Uterus (tissue), 4 donors: ENCODE data around the gene MAJIN. TPM values are rescaled to one million over a fixed set of nuclear protein-coding genes. Genes with fewer than 3 reads are reported as not detected.

Experiments used
- DNase-seq, 2 donors: peaks; one replicate each; pipeline ENCODE4 v3.0.0-alpha.2; 2019 to 2020
- H3K27ac ChIP-seq, 2 donors: fragments of 200-600 bp; sonication (generic); 1 replicate in 1 of 2; 2 replicates in 1 of 2; pipeline ENCODE4 v1.5.1; 2016 to 2018
- H3K27me3 ChIP-seq, 2 donors: fragments of 200-600 bp; sonication (generic); one replicate each; pipeline ENCODE4 v1.5.1; 2018 to 2019; ENCODE audit warnings: control low read depth in 1 of 2
- H3K36me3 ChIP-seq, 2 donors: fragments of 200-600 bp; sonication (generic); one replicate each; pipeline ENCODE4 v1.5.1; 2019; ENCODE audit warnings: control low read depth in 1 of 2
- H3K4me1 ChIP-seq, 2 donors: fragments of 200-600 bp; sonication (generic); one replicate each; pipeline ENCODE4 v1.5.1; 2018 to 2019; ENCODE audit warnings: control low read depth in 1 of 2
- H3K4me3 ChIP-seq, 2 donors: fragments of 200-600 bp; sonication (generic); 1 replicate in 1 of 2; 2 replicates in 1 of 2; pipeline ENCODE4 v1.5.1; 2018 to 2019; ENCODE audit warnings: mild to moderate bottlenecking in 1 of 2
- H3K9me3 ChIP-seq, 2 donors: fragments of 200-600 bp; sonication (generic); one replicate each; pipeline ENCODE4 v1.5.1; 2019; ENCODE audit warnings: control low read depth in 1 of 2
- CTCF ChIP-seq, 4 experiments: fragments of 200-600 bp in 2 of 4; fragments of 450-650 bp in 2 of 4; sonication (generic) in 2 of 4; IDR thresholded peaks; one replicate each; pipeline ENCODE4 v1.5.1; 2016 to 2019; ENCODE audit warnings: antibody characterized with exemption in 4 of 4, mild to moderate bottlenecking in 2 of 4, moderate library complexity in 1 of 4
- POLR2A ChIP-seq, 2 donors: fragments of 450-650 bp; IDR thresholded peaks; one replicate each; pipeline ENCODE4 v1.6.1; 2016; ENCODE audit warnings: antibody characterized with exemption in 2 of 2, mild to moderate bottlenecking in 1 of 2, moderate library complexity in 1 of 2
- intact Hi-C: fragments of 100-400 bp; cut with DNase I; formaldehyde crosslinking; loops from one replicate; pipeline ENCODE4 v1.15.1; 2023; ENCODE audit warnings: low total_unique reads
- total RNA-seq, 4 donors: library from RNA; depleted of rRNA in 3 of 4; stranded (reverse); fragments of >200 nt in 3 of 4; gene quantifications; one replicate each; pipeline versions ENCODE4 v1.1.0 to v1.2.4, GENCODE V29; 2014 to 2023
- donor health status: DM: yes; HTN: yes; CAD: no.

MAJIN gene
- total RNA-seq, 4 donors from 2014 or later: under 0.01 TPM; not detected in 3

- H3K27ac ChIP-seq: no peak overlapping the region
- intact Hi-C loops: no loop called here
- H3K4me1 ChIP-seq: no peaks in the 10 kb centered on the region
- no peak for TF ChIP-seq POLR2A (IDR thresholded peaks at IDR 0.05)
- no peak for DNase-seq
- no peaks in the 10 kb centered on the region for H3K27me3 ChIP-seq
- H3K36me3 ChIP-seq: no peaks in the 10 kb centered on the region
- no peaks in the 10 kb centered on the region for H3K9me3 ChIP-seq
- H3K4me3 ChIP-seq: no peak overlapping the region
Measured at GRCh38 chr11:64936539-64936938, 35.4 kb downstream of the MAJIN start.

GRCh38 chr11:64935359-64936081, 36.4 kb downstream of the MAJIN start, which contains the start of gene GPHA2:
Gene GPHA2, minus strand, starts transcription at chr11:64935893. Its CDS starts 433 bp downstream, at chr11:64935460.
- TF ChIP-seq POLR2A (IDR thresholded peaks at IDR 0.05) (no peak), CTCF (IDR thresholded peaks at IDR 0.05) (peak in 1 of 4 experiments; percentile 3)
- H3K27ac ChIP-seq: no peak within 1 kb of the TSS
- no peaks in the 10 kb centered on the region for H3K4me1 ChIP-seq
- H3K27me3 ChIP-seq: no peaks in the 10 kb centered on the region
- no peak within 1 kb of the TSS for H3K4me3 ChIP-seq
- no peaks in the 10 kb centered on the region for H3K9me3 ChIP-seq
- peak; percentile 50 to 62 for DNase-seq
- intact Hi-C loops: no loop called here
- no peaks in the 10 kb centered on the region for H3K36me3 ChIP-seq

- intact Hi-C loops: no loop called here
- DNase-seq: no peak
- Histone ChIP-seq H3K27me3 (no peaks in the 10 kb centered on the region), H3K27ac (no peak overlapping the region), H3K4me1 (no peaks in the 10 kb centered on the region), H3K4me3 (no peak overlapping the region), H3K36me3 (no peaks in the 10 kb centered on the region), H3K9me3 (no peaks in the 10 kb centered on the region)
- TF ChIP-seq POLR2A (IDR thresholded peaks at IDR 0.05) (no peak), CTCF (IDR thresholded peaks at IDR 0.05) (no peak)
Measured at GRCh38 chr11:64934682-64935358, 37.1 kb downstream of the MAJIN start.

GRCh38 chr11:64933935-64934681, 37.8 kb downstream of the MAJIN start:
- Histone ChIP-seq H3K9me3 (no peaks in the 10 kb centered on the region), H3K36me3 (no peaks in the 10 kb centered on the region), H3K4me1 (no peaks in the 10 kb centered on the region), H3K4me3 (no peak overlapping the region), H3K27me3 (no peaks in the 10 kb centered on the region), H3K27ac (no peak overlapping the region)
- no peak for TF ChIP-seq CTCF (IDR thresholded peaks at IDR 0.05)
- TF ChIP-seq POLR2A (IDR thresholded peaks at IDR 0.05): no peak
- no peak for DNase-seq
- intact Hi-C loops: no loop called here

- no peak overlapping the region for H3K27ac ChIP-seq
- intact Hi-C loops: no loop called here
- H3K4me3 ChIP-seq: no peak overlapping the region
- TF ChIP-seq POLR2A (IDR thresholded peaks at IDR 0.05): no peak
- TF ChIP-seq CTCF (IDR thresholded peaks at IDR 0.05): no peak
- no peaks in the 10 kb centered on the region for H3K36me3 ChIP-seq
- peak in 1 of 2 donors; percentile 9 for DNase-seq
- no peaks in the 10 kb centered on the region for H3K27me3 ChIP-seq
- no peaks in the 10 kb centered on the region for H3K9me3 ChIP-seq
- no peaks in the 10 kb centered on the region for H3K4me1 ChIP-seq
Measured at GRCh38 chr11:64933213-64933934, 38.5 kb downstream of the MAJIN start.
